IPS DF 6.9 (cell line): ENCODE measurements around the gene GTPBP8.

Experiments used
- DNase-seq: peaks from one replicate; pipeline ENCODE4 v3.0.0-alpha.2; 2013; ENCODE audit warnings: low read depth, low spot score
- H3K27ac ChIP-seq: one replicate; pipeline ENCODE4 v1.5.1; 2013; ENCODE audit warnings: low read length, control low read depth
- H3K27me3 ChIP-seq: 2 replicates; pipeline ENCODE4 v1.6.1; 2013; ENCODE audit warnings: mild to moderate bottlenecking, low read length; ENCODE audit not compliant: control insufficient read depth, insufficient read depth
- H3K36me3 ChIP-seq: 2 replicates; pipeline ENCODE4 v1.6.1; 2013; ENCODE audit warnings: low read length; ENCODE audit not compliant: control insufficient read depth, insufficient read depth
- H3K4me1 ChIP-seq: 2 replicates; pipeline ENCODE4 v1.6.1; 2013; ENCODE audit warnings: low read length; ENCODE audit not compliant: control insufficient read depth, insufficient read depth
- H3K4me3 ChIP-seq: 2 replicates; pipeline ENCODE4 v1.5.1; 2013; ENCODE audit warnings: mild to moderate bottlenecking, low read length
- H3K9me3 ChIP-seq: 2 replicates; pipeline ENCODE4 v1.6.1; 2013; ENCODE audit warnings: low read length, inconsistent platforms; ENCODE audit not compliant: control insufficient read depth, insufficient read depth
- WGBS: extraction: QIAGEN DNeasy Blood & Tissue Kit; methylation state at CpG from one replicate; pipeline ENCODE4 v1.1.7; 2013; ENCODE audit warnings: mixed read lengths, missing lambda C conversion rate; ENCODE audit not compliant: insufficient read length, insufficient coverage; 5-methylcytosine and 5-hydroxymethylcytosine counted together

The GTPBP8 gene

DNA sequence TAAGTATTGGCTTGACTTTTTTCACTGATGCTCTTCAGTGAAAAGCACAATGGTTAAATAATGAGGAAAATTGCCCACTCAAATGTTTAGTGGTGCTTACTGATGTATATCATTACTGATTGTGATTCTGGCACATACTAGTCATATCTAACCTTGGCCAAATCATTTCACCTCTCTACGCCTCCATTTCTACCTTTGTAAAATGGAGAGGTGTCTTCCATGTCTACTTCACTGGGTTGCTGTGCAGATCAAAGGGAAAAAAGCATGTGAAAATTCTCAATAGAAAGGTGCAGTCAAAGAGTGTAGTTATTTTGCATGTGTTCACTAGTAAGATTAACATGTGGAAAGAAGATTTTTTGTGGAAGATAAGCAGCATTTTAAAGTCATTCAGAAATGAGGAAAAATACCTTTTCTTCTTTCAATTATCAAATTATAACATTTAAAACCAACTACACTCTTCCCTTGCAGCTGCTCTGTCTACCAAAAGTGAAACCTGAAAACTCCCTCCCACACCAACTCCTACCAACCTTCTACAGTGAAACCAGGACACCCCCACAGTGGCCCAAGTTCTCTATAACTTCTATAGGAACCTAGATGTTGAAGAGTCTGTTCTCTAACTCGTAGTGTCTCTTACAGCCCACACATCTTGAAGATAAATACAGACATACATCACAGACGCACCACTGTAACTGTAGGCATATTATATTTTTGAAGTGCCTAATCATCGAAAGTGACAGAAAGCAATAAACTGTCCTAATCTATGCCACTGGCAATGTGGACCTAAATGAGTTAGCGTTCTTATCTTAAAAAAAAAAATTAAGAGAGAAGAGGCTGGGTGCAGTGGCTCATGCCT lies 17.2 kb upstream of the GTPBP8 start:
- no peaks in the 10 kb centered on the region for H3K27me3 ChIP-seq
- DNase-seq, result no peak
- no peaks in the 10 kb centered on the region for H3K4me1 ChIP-seq
- no peaks in the 10 kb centered on the region for H3K36me3 ChIP-seq
- H3K27ac ChIP-seq, result no peak overlapping the region
- no CpG with 5 or more reads among the region's 5 CpGs for WGBS
- H3K9me3 ChIP-seq, result no peaks in the 10 kb centered on the region
- H3K4me3 ChIP-seq, result no peak overlapping the region

DNA sequence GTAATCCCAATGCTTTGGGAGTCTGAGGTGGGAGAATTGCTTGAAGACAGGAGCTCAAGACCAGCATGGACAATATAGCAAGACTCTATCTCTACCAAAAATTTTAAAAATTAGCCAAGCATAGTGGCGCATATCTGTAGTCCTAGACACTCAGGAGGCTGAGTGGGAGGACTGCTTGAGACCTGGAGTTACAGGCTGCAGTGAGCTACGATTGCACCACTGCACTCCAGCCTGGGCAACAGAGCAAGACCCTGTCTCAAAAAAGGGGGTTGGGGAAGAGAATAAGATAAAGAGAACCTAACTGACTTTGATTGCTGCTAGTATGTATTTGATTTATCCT lies 16.6 kb upstream of the GTPBP8 start:
- no peaks in the 10 kb centered on the region for H3K27me3 ChIP-seq
- no peaks in the 10 kb centered on the region for H3K36me3 ChIP-seq
- no peak overlapping the region for H3K27ac ChIP-seq
- no peaks in the 10 kb centered on the region for H3K4me1 ChIP-seq
- H3K4me3 ChIP-seq, result no peak overlapping the region
- no peaks in the 10 kb centered on the region for H3K9me3 ChIP-seq
- DNase-seq, result no peak
- no CpG with 5 or more reads among the region's 2 CpGs for WGBS

DNA sequence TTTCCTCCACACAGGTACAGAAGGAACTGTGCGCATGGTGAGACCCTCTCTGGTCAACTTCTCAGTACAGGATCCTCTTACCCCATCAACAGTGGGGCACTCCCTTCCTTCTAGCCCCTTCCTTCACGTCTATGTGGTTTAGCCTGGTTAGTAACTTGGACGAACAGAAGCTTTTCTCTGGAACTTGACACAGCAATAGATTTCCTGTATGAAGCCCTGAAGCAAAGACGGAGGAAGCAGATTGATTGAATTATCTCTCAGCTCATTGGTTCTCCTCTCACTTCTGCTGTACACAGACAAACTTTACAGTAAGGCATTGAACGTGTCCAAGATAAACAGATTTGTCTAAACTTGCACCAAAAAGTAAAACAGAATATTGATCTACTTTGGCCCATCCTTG lies 15.9 kb upstream of the GTPBP8 start, which contains the start of gene CD200R1:
Gene CD200R1, minus strand, starts transcription at position 210 of the 400 bp plus-strand sequence. CDS start 246 bp downstream, outside the sequence.
- no peak for DNase-seq
- H3K36me3 ChIP-seq, result no peaks in the 10 kb centered on the region
- no peak within 1 kb of the TSS for H3K4me3 ChIP-seq
- H3K27me3 ChIP-seq, result no peaks in the 10 kb centered on the region
- no peak within 1 kb of the TSS for H3K27ac ChIP-seq
- no peaks in the 10 kb centered on the region for H3K4me1 ChIP-seq
- no peaks in the 10 kb centered on the region for H3K9me3 ChIP-seq
- no CpG with 5 or more reads among the region's 5 CpGs for WGBS

DNA sequence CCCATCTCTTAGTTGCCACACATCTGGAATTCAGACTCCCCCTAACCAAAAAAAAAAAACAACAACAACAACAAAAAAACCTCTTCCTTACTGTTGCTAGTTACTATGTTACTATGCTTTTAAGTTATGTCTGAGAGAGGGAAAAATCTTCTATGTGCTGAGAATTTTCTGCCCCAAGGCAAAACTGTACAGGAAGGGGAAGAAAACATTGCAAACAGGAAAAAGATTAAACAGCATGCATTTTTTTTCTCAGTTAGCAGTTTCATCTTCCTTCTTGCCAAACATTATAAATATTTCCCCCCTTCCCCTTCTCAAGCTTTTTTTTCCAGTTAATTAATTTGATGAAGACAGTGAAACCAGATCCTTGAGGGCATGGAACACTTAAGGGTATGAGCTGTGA lies 14.8 kb upstream of the GTPBP8 start:
- no peak for DNase-seq
- H3K9me3 ChIP-seq, result no peaks in the 10 kb centered on the region
- H3K4me3 ChIP-seq, result no peak overlapping the region
- H3K27me3 ChIP-seq, result no peaks in the 10 kb centered on the region
- no peaks in the 10 kb centered on the region for H3K4me1 ChIP-seq
- H3K27ac ChIP-seq, result no peak overlapping the region
- H3K36me3 ChIP-seq, result no peaks in the 10 kb centered on the region

DNA sequence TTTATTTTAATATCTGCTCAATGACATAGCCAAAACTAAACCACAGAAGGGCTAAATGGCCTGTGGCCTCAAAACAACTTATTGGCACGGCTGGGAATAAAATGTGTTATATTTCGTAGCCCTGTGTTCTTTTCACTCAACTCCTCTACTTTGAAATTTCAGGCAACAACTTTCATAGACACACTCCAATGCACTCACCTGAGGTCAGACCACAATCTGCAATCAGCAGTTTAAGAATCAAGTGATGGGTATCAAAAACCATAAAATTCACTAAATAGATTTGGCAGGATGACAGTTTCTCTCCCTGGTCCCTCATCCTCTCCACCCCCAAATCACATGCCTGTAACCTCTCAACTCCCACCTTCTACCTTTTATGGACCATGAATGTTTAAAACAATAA lies 13.8 kb upstream of the GTPBP8 start:
- no CpG with 5 or more reads among the region's 2 CpGs for WGBS
- no peaks in the 10 kb centered on the region for H3K4me1 ChIP-seq

DNA sequence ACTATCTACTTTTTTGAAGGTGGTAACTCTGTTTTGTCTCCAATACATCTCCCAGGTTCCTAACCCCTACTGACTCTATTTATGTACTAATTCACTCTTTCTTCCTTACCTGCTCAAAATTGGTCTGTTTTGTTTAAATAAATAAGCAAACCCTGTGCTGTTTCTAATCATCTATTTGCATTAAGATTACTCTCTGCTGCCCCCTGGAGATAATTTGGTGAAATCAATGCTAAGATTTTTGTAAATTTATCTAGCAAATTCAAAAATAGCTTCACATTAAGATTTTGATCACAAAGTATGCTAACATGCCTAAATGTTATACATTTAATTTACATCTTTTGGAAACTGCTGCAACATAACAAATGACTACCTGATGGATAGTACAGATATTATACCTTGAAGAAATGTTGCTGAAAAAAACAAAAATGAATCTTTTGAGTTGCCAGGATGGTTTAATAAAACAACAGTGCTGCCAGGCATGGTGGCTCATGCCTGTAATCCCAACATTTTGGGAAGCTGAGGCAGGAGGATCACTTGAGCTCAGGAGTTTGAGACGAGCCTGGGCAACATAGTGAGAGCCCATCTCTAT lies 11.4 kb upstream of the GTPBP8 start:
- H3K36me3 ChIP-seq, result no peaks in the 10 kb centered on the region
- H3K9me3 ChIP-seq, result no peaks in the 10 kb centered on the region
- no peak overlapping the region for H3K4me3 ChIP-seq
- no peak for DNase-seq
- no CpG with 5 or more reads among the region's 1 CpG for WGBS
- no peaks in the 10 kb centered on the region for H3K4me1 ChIP-seq
- H3K27me3 ChIP-seq, result no peaks in the 10 kb centered on the region
- H3K27ac ChIP-seq, result no peak overlapping the region

More for the DNA sequence above, 13.8 kb upstream of the GTPBP8 start:
- Histone ChIP-seq H3K27ac (no peak overlapping the region), H3K9me3 (no peaks in the 10 kb centered on the region), H3K4me3 (no peak overlapping the region), H3K27me3 (no peaks in the 10 kb centered on the region), H3K36me3 (no peaks in the 10 kb centered on the region)
- no peak for DNase-seq

DNA sequence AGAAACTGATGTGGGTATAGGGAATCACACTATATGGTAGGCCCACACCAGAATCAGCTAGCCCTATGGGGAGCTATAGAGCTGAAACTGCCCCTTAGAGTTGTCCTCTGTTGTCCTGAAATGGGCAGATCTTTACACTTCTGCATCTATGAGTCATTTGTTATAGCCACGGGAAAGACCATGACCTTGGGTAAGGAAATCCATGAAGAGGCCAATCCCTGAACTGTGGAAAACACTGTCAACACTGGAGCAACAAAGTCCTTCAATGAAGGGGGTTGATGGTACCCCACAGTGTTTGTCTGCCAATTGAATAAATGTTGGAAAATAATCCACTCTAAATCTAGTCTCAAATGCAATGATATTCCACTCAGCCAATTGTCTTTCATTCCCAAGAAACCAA lies 10.7 kb upstream of the GTPBP8 start:
- no CpG with 5 or more reads among the region's 1 CpG for WGBS
- H3K4me1 ChIP-seq, result no peaks in the 10 kb centered on the region
- no peak for DNase-seq
- H3K9me3 ChIP-seq, result no peaks in the 10 kb centered on the region
- H3K4me3 ChIP-seq, result no peak overlapping the region
- H3K27ac ChIP-seq, result no peak overlapping the region
- no peaks in the 10 kb centered on the region for H3K36me3 ChIP-seq
- no peaks in the 10 kb centered on the region for H3K27me3 ChIP-seq

DNA sequence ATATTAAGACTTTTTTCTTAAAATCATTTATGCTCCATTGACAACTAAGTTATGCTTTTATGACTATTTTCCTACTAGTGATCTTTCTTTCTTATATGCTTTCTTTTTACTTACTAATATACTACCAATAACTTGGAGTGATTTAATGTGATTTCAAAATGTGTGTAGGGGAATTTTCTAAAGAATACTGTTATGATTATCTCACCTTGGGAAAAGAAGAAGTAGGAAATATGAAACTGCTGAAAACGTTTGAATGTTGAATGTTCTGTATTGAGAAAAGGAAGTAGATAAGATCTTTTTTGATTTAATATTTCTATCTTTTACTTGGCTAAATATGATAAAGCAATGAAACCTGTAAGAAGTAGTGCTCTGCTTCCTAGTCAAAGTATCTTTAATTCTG lies 8.1 kb upstream of the GTPBP8 start:
- H3K27ac ChIP-seq, result no peak overlapping the region
- H3K4me1 ChIP-seq, result no peaks in the 10 kb centered on the region; the same call in 1 of the 2 replicates
- no peaks in the 10 kb centered on the region for H3K27me3 ChIP-seq
- H3K4me3 ChIP-seq, result no peak overlapping the region
- no peaks in the 10 kb centered on the region for H3K9me3 ChIP-seq
- no peaks in the 10 kb centered on the region for H3K36me3 ChIP-seq
- no CpG with 5 or more reads among the region's 1 CpG for WGBS
- DNase-seq, result no peak

DNA sequence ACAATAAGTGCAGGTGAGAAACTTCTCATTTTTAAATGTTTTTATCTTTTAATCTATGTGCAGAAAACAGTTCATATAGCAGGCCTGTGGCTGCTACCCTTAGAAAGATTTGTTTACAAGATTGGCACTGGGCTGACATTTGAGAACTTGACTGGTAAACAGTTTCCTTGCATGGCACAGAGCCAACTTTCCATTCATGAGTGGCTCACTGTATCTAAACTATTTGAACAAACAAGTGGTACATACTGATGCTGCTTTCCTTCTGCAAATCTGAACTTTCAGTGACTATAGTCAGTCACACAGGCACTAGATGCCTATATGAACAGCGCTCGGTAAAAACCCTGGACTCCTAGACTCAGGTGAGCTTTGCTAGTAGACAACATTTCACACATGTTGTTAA lies 6.3 kb upstream of the GTPBP8 start:
- no peak overlapping the region for H3K27ac ChIP-seq
- no CpG with 5 or more reads among the region's 2 CpGs for WGBS
- DNase-seq, result no peak
- H3K4me1 ChIP-seq, result no peaks in the 10 kb centered on the region; the same call in 1 of the 2 replicates
- H3K9me3 ChIP-seq, result no peaks in the 10 kb centered on the region
- no peaks in the 10 kb centered on the region for H3K27me3 ChIP-seq
- no peaks in the 10 kb centered on the region for H3K36me3 ChIP-seq
- no peak overlapping the region for H3K4me3 ChIP-seq

DNA sequence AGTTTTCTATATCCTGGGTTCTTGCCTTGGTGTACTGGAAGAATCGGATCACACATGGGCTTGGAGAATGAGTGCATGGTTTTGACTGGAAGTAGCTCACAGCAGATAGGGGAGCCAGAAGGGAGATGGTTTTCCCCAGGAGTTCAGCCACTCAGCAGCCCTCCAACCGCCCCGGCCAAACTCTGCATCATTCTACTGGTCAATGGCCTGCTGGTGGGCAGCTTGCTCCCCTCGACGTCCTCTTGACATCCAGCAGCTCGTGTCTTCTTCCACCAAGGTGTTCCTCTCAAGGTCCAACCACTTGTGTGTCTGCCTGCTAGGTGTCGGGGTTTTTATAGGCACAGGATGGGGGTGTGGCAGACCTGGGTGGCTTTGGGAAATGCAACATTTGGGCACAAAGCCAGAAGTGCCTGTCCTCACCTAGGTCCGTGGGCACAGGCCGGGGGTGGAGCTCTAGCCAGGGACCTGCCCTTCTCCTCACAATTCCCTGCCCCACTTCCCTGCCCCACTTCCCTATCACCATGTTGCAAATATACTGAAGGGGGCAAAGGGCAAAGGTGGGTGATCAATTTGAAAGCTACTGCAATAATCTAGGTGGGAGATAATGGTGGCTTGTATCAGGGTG lies 3.0 kb upstream of the GTPBP8 start:
- Histone ChIP-seq H3K4me3 (no peak overlapping the region), H3K4me1 (no peaks in the 10 kb centered on the region; the same call in 1 of the 2 replicates), H3K27ac (no peak overlapping the region), H3K27me3 (no peaks in the 10 kb centered on the region), H3K36me3 (no peaks in the 10 kb centered on the region), H3K9me3 (no peaks in the 10 kb centered on the region)
- WGBS, result no CpG with 5 or more reads among the region's 9 CpGs
- no peak for DNase-seq
